ENCODE results near the gene MTHFSD. TPM values are rescaled to one million over a fixed set of nuclear protein-coding genes. Genes with fewer than 3 reads are reported as not detected.

Gene MTHFSD
- total RNA-seq, 1 experiment from 2014 or later = 15.7 TPM

GRCh38 chr16:86553356-86553755 is 1.7 kb downstream of the MTHFSD start (continued):
- TF ChIP-seq ZNF317 (CRISPR knock-in tag; IDR thresholded peaks at IDR 0.05; ENCODE audit: borderline replicate concordance, low read depth) = no peak

GRCh38 chr16:86550281-86550680 is 4.8 kb downstream of the MTHFSD start:
- 0 out of 2 replicates have a peak, but pooled peaks cover 4% of the 10 kb centered on the region for H3K36me3 Mint-ChIP-seq
- no peak for TF ChIP-seq FOXP1 (CRISPR knock-in tag; IDR thresholded peaks at IDR 0.05; ENCODE audit: borderline replicate concordance)
- TF ChIP-seq USF1 (CRISPR knock-in tag; IDR thresholded peaks at IDR 0.05) = no peak
- TF ChIP-seq IRF1 (CRISPR knock-in tag; IDR thresholded peaks at IDR 0.05) = no peak
- TF ChIP-seq ELF4 (CRISPR knock-in tag; IDR thresholded peaks at IDR 0.05; ENCODE audit: low read depth) = no peak
- TF ChIP-seq E2F1 (CRISPR knock-in tag; IDR thresholded peaks at IDR 0.05) = no peak
- no peak for TF ChIP-seq NR3C1 (CRISPR knock-in tag; conservative IDR thresholded peaks at IDR 0.05; ENCODE audit: low read depth)
- no peak for TF ChIP-seq ZNF138 (CRISPR knock-in tag; conservative IDR thresholded peaks at IDR 0.05)
- ChIA-PET POLR2A (no interaction called here), CTCF (no interaction called here)
- H3K9me3 Mint-ChIP-seq = no peaks in the 10 kb centered on the region
- no peaks in the 10 kb centered on the region for H3K27me3 Mint-ChIP-seq (ENCODE audit: low read depth)
- no peak overlapping the region for H3K4me3 Mint-ChIP-seq
- peaks cover 4% of the 10 kb centered on the region; the same call in 1 of the 2 replicates for H3K4me1 Mint-ChIP-seq
- ATAC-seq (no peak), DNase-seq (ENCODE audit: low spot score) (no peak)
- no peak overlapping the region for H3K27ac Mint-ChIP-seq

GRCh38 chr16:86549893-86550190 is 5.2 kb downstream of the MTHFSD start:
- ATAC-seq (no peak), DNase-seq (ENCODE audit: low spot score) (no peak)
- H3K27me3 Mint-ChIP-seq (ENCODE audit: low read depth) = no peaks in the 10 kb centered on the region
- H3K4me1 Mint-ChIP-seq = peaks cover 4% of the 10 kb centered on the region; the same call in 1 of the 2 replicates
- no peak overlapping the region for H3K4me3 Mint-ChIP-seq
- no peak overlapping the region for H3K27ac Mint-ChIP-seq
- CTCF ChIA-PET = interaction anchor here (0.6 kb wide), 1 partner anchor 471 kb away, joined by 3 read pairs; no protein-coding TSS in a partner anchor
- no peak for TF ChIP-seq FOXP4 (CRISPR knock-in tag; IDR thresholded peaks at IDR 0.05)
- no peak for TF ChIP-seq RELA (CRISPR knock-in tag; IDR thresholded peaks at IDR 0.05; ENCODE audit: borderline replicate concordance)
- no peak for TF ChIP-seq CDX4 (CRISPR knock-in tag; IDR thresholded peaks at IDR 0.05; ENCODE audit: borderline replicate concordance)
- no peak for TF ChIP-seq ZNF138 (CRISPR knock-in tag; conservative IDR thresholded peaks at IDR 0.05)
- no peak for TF ChIP-seq MLX (CRISPR knock-in tag; IDR thresholded peaks at IDR 0.05)
- no peak for TF ChIP-seq ATF1 (CRISPR knock-in tag; IDR thresholded peaks at IDR 0.05)
- no peak for TF ChIP-seq RORB (CRISPR knock-in tag; IDR thresholded peaks at IDR 0.05)
- POLR2A ChIA-PET = no interaction called here
- H3K9me3 Mint-ChIP-seq = no peaks in the 10 kb centered on the region
- H3K36me3 Mint-ChIP-seq = peaks cover 4% of the 10 kb centered on the region; the same call in 1 of the 2 replicates

Measured in WTC11 (cell line).